Measurements from ENCODE around the gene METTL6.
"Not testable (repeated sequence)": the region's sequence is repeated elsewhere in the genome, so short reads cannot be mapped to it uniquely, and the experiment has no call there.

METTL6 gene

GRCh38 chr3:15450438-15451215 is 23.3 kb upstream of the METTL6 start:
- DNase-seq, result no peak

- no peak for DNase-seq
Observed at GRCh38 chr3:15449489-15450224, 22.3 kb upstream of the METTL6 start.

GRCh38 chr3:15443826-15444524 is 16.6 kb upstream of the METTL6 start:
- no peak for DNase-seq

- DNase-seq, result no peak
Observed at GRCh38 chr3:15440891-15441290, 13.5 kb upstream of the METTL6 start.

- DNase-seq, result no peak
Observed at GRCh38 chr3:15439476-15439875, 12.1 kb upstream of the METTL6 start.

GRCh38 chr3:15438983-15439382 is 11.6 kb upstream of the METTL6 start:
- DNase-seq, result no peak

- no peak for DNase-seq
Observed at GRCh38 chr3:15436246-15436645, 8.9 kb upstream of the METTL6 start.

GRCh38 chr3:15434756-15435155 is 7.4 kb upstream of the METTL6 start:
- no peak for DNase-seq

- DNase-seq, result no peak
Observed at GRCh38 chr3:15433531-15433930, 6.2 kb upstream of the METTL6 start.

- DNase-seq, result no peak
Observed at GRCh38 chr3:15431256-15431837, 4.0 kb upstream of the METTL6 start.

- DNase-seq, result no peak
Observed at GRCh38 chr3:15430624-15431023, 3.3 kb upstream of the METTL6 start.

- DNase-seq, result no peak
Observed at GRCh38 chr3:15429080-15429479, 1.7 kb upstream of the METTL6 start.

GRCh38 chr3:15428539-15428938 is 1.2 kb upstream of the METTL6 start:
- DNase-seq, result no peak

GRCh38 chr3:15427981-15428380 is 637 bp upstream of the METTL6 start:
- DNase-seq, result no peak

GRCh38 chr3:15426579-15427118 is 695 bp downstream of the METTL6 start:
- no peak for DNase-seq

- no peak for DNase-seq
Observed at GRCh38 chr3:15420871-15421270, 6.5 kb downstream of the METTL6 start.

GRCh38 chr3:15410966-15411365 is 16.4 kb downstream of the METTL6 start:
- DNase-seq, result not testable (repeated sequence)

- no peak for DNase-seq
Observed at GRCh38 chr3:15409774-15410173, 17.6 kb downstream of the METTL6 start.

- DNase-seq, result no peak
Observed at GRCh38 chr3:15409239-15409638, 18.1 kb downstream of the METTL6 start.

GRCh38 chr3:15405448-15406050 is 21.8 kb downstream of the METTL6 start:
- DNase-seq, result no peak

GRCh38 chr3:15404767-15405166 is 22.6 kb downstream of the METTL6 start:
- no peak for DNase-seq

GRCh38 chr3:15403965-15404364 is 23.4 kb downstream of the METTL6 start:
- no peak for DNase-seq

GRCh38 chr3:15403495-15403894 is 23.8 kb downstream of the METTL6 start:
- DNase-seq, result no peak
